Osteocyte (in vitro differentiated cells): ENCODE results near the gene PIBF1. TPM values are rescaled to one million over a fixed set of nuclear protein-coding genes. Genes with fewer than 3 reads are reported as not detected.
"Not testable (repeated sequence)": the region's sequence is repeated elsewhere in the genome, so short reads cannot be mapped to it uniquely, and the experiment has no call there.

Experiments used
- DNase-seq: peaks from one replicate; pipeline ENCODE4 v3.0.0; 2021; ENCODE audit warnings: mixed read lengths; ENCODE audit not compliant: unreplicated experiment; ENCODE audit errors: extremely low spot score
- H3K27ac Mint-ChIP-seq: one replicate; pipeline ENCODE4 v1.8.0; 2021; ENCODE audit warnings: mild to moderate bottlenecking, mixed read lengths; ENCODE audit not compliant: unreplicated experiment
- H3K27me3 Mint-ChIP-seq: one replicate; pipeline ENCODE4 v1.8.0; 2021; ENCODE audit warnings: mixed read lengths; ENCODE audit not compliant: unreplicated experiment
- H3K36me3 Mint-ChIP-seq: one replicate; pipeline ENCODE4 v1.8.0; 2021; ENCODE audit warnings: mixed read lengths; ENCODE audit not compliant: unreplicated experiment
- H3K4me1 Mint-ChIP-seq: one replicate; pipeline ENCODE4 v1.8.0; 2021; ENCODE audit warnings: mixed read lengths; ENCODE audit not compliant: unreplicated experiment
- H3K4me3 Mint-ChIP-seq: one replicate; pipeline ENCODE4 v1.8.0; 2021; ENCODE audit warnings: mild to moderate bottlenecking, moderate library complexity, mixed read lengths; ENCODE audit not compliant: unreplicated experiment
- H3K9me3 Mint-ChIP-seq: one replicate; pipeline ENCODE4 v1.8.0; 2021; ENCODE audit warnings: mixed read lengths; ENCODE audit not compliant: unreplicated experiment
- total RNA-seq: library from RNA; stranded (reverse); gene quantifications from 2 replicates; pipeline ENCODE4 v1.2.1, GENCODE V29; 2021
- TF ChIP-seq, protein P1 (sequence below): fragments of 200-600 bp; sonication (generic); IDR thresholded peaks from 2 replicates; pipeline ENCODE4 v1.5.0; 2021; ENCODE audit warnings: antibody characterized with exemption, mild to moderate bottlenecking, moderate library complexity

The PIBF1 gene
- total RNA-seq, 1 donor from 2014 or later: 22.6 TPM

DNA sequence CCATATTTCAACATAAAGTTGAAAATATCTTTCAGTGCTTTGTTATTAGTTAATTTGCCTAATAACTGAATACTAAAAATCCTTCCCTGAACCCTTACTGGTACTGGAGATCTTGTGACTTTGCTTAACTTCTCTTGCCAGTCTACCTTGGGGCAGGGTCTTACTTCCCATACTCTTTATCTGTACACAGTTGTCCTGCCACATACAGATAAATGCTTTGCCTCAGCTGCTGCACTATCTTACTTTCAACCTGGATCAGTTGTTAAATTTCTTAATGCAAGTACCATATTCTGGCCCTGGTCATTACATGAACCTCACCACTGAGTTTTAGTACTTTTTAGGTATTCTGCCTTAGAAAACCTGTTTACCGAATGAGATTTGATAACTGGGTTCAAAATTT lies 107.6 kb downstream of the PIBF1 start:
- Mint-ChIP-seq H3K27ac (no peak overlapping the region), H3K4me3 (no peak overlapping the region), H3K27me3 (no peaks in the 10 kb centered on the region), H3K36me3 (peaks cover 12% of the 10 kb centered on the region), H3K4me1 (peaks cover 31% of the 10 kb centered on the region), H3K9me3 (no peaks in the 10 kb centered on the region)
- TF ChIP-seq, protein P1, sequence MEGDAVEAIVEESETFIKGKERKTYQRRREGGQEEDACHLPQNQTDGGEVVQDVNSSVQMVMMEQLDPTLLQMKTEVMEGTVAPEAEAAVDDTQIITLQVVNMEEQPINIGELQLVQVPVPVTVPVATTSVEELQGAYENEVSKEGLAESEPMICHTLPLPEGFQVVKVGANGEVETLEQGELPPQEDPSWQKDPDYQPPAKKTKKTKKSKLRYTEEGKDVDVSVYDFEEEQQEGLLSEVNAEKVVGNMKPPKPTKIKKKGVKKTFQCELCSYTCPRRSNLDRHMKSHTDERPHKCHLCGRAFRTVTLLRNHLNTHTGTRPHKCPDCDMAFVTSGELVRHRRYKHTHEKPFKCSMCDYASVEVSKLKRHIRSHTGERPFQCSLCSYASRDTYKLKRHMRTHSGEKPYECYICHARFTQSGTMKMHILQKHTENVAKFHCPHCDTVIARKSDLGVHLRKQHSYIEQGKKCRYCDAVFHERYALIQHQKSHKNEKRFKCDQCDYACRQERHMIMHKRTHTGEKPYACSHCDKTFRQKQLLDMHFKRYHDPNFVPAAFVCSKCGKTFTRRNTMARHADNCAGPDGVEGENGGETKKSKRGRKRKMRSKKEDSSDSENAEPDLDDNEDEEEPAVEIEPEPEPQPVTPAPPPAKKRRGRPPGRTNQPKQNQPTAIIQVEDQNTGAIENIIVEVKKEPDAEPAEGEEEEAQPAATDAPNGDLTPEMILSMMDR: no peak
- no peak for DNase-seq

DNA sequence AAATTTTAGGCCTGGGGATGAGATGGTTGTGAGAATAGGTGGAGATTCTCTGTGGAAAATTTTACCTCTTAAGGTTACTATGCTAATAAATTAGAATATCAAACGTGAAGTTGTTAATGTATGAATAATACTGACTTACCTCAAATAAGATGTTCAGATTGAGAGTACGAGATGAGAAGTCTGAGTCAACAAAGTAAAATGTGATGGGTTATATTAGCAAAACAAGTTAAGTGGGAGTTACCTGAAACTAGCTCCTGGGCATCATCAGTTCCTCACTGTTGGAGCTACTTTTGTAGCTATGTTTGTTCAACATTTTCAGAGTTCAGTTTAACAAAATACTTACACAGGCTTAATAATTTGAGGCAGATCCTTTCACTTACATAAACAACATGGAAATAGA lies 108.6 kb downstream of the PIBF1 start:
- Mint-ChIP-seq H3K9me3 (no peaks in the 10 kb centered on the region), H3K4me1 (peaks cover 31% of the 10 kb centered on the region), H3K4me3 (no peak overlapping the region), H3K27me3 (no peaks in the 10 kb centered on the region), H3K27ac (no peak overlapping the region), H3K36me3 (peaks cover 12% of the 10 kb centered on the region)
- no peak for DNase-seq
- TF ChIP-seq, protein P1: no peak

DNA sequence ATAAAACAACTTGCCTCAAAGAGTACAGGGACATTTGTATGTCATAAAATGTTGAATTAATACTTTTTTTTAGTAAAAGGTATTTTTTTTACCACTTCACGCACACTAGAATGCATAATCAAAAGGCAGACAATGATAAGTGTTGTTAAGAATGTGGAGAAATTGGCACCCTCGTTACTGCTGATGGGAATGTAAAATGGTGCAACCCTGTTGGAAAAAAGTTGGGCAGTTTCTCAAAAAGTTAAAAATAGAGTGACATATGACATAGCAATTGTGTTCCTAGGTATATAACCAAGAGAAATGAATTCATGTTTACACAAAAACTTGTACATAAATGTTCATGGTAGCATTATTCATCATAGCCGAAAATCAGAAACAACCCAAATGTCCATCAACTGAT lies 109.5 kb downstream of the PIBF1 start:
- no peak overlapping the region for H3K4me3 Mint-ChIP-seq

DNA sequence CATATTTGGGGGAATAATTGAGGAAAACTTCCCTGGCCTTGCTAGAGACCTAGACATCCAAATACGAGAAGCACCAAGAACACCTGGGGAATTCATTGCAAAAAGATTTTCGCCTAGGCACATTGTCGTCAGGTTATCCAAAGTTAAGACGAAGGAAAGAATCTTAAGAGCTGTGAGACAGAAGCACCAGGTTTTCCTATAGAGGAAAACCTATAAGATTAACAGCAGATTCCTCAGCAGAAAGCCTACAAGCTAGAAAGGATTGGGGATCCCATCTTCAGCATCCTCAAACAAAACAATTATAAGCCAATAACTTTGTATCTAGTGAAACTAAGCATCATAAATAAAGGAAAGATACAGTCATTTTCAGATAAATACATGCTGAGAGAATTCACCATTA lies 114.9 kb downstream of the PIBF1 start:
- Mint-ChIP-seq H3K36me3 (peaks cover 26% of the 10 kb centered on the region), H3K4me3 (no peak overlapping the region), H3K27me3 (no peaks in the 10 kb centered on the region), H3K9me3 (peaks cover 24% of the 10 kb centered on the region), H3K4me1 (peaks cover 17% of the 10 kb centered on the region), H3K27ac (no peak overlapping the region)
- no peak for DNase-seq
- TF ChIP-seq, protein P1: no peak

More for the DNA sequence above, 109.5 kb downstream of the PIBF1 start:
- TF ChIP-seq, protein P1: no peak
- Mint-ChIP-seq H3K27ac (no peak overlapping the region), H3K27me3 (no peaks in the 10 kb centered on the region), H3K9me3 (peaks cover 2% of the 10 kb centered on the region), H3K4me1 (peaks cover 29% of the 10 kb centered on the region), H3K36me3 (peaks cover 19% of the 10 kb centered on the region)
- DNase-seq: no peak

DNA sequence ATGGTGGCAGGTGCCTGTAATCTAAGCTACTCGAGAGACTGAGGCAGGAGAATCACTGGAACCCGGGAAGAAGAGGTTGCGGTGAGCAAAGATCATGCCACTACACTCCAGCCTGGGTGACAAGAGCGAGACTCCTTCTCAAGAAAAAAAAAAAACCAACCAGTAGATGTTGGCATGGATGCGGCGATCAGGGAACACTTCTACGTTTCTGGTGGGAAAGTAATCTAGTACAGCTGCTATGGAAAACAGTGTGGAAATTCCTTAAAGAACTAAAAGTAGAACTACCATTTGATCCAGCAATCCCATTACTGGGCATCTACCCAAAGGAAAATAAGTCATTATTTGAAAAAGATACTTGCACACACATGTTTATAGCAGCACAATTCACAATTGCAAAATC lies 119.6 kb downstream of the PIBF1 start:
- not testable (repeated sequence) for H3K4me3 Mint-ChIP-seq, H3K27me3 Mint-ChIP-seq, DNase-seq, H3K4me1 Mint-ChIP-seq, H3K27ac Mint-ChIP-seq
- Mint-ChIP-seq H3K36me3 (peaks cover 16% of the 10 kb centered on the region), H3K9me3 (peaks cover 21% of the 10 kb centered on the region)

DNA sequence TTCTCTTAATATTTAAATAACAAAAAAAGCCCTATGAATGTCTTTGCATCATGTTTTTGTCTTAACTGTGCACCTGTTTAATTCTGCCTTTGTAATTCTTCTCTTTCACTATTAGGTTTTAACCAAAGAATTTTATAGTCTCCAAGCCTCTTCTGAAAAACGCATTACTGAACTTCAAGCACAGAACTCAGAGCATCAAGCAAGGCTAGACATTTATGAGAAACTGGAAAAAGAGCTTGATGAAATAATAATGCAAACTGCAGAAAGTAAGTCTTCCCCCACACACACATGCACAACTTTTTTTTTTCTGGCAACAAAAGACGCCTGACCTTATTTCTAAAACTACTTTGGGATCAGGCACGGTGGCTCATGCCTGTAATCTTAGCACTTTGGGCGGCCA lies 126.5 kb downstream of the PIBF1 start:
- no peaks in the 10 kb centered on the region for H3K9me3 Mint-ChIP-seq
- no peaks in the 10 kb centered on the region for H3K27me3 Mint-ChIP-seq
- H3K4me3 Mint-ChIP-seq: no peak overlapping the region
- H3K27ac Mint-ChIP-seq: no peak overlapping the region
- H3K36me3 Mint-ChIP-seq: peaks cover 39% of the 10 kb centered on the region
- DNase-seq: no peak
- TF ChIP-seq, protein P1: no peak
- no peaks in the 10 kb centered on the region for H3K4me1 Mint-ChIP-seq
